ENCODE results near the gene PALLD.
A peak's percentile ranks its signal among the peaks of the same experiment; 100 is the strongest.

PALLD gene

DNA sequence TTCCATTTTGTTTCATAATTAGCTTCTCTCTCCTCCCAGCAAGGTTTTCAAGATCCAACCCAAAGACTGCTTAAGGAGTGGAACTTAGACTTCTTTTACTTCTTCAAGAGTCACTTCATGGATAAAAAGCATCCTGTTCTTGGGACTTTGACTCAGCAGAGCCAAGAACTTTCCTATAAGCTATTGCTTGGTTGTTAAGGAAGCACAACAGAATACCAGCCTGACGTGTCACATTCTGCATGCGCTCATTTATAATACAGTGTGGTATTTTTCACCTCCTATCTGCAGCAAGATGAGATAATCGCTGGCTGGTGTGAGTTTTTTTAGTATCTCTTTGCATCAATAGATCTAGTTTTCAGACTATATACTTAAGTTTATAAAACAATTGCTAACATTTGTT is 152.1 kb downstream of the PALLD start:
- TF ChIP-seq, protein P1, sequence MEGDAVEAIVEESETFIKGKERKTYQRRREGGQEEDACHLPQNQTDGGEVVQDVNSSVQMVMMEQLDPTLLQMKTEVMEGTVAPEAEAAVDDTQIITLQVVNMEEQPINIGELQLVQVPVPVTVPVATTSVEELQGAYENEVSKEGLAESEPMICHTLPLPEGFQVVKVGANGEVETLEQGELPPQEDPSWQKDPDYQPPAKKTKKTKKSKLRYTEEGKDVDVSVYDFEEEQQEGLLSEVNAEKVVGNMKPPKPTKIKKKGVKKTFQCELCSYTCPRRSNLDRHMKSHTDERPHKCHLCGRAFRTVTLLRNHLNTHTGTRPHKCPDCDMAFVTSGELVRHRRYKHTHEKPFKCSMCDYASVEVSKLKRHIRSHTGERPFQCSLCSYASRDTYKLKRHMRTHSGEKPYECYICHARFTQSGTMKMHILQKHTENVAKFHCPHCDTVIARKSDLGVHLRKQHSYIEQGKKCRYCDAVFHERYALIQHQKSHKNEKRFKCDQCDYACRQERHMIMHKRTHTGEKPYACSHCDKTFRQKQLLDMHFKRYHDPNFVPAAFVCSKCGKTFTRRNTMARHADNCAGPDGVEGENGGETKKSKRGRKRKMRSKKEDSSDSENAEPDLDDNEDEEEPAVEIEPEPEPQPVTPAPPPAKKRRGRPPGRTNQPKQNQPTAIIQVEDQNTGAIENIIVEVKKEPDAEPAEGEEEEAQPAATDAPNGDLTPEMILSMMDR (conservative IDR thresholded peaks at IDR 0.05; ENCODE audit: low read depth, low read length), result no peak
- H3K4me3 ChIP-seq (ENCODE audit: low read depth, low read length), result no peak overlapping the region
- DNase-seq (ENCODE audit: low read depth), result peak; percentile 86

DNA sequence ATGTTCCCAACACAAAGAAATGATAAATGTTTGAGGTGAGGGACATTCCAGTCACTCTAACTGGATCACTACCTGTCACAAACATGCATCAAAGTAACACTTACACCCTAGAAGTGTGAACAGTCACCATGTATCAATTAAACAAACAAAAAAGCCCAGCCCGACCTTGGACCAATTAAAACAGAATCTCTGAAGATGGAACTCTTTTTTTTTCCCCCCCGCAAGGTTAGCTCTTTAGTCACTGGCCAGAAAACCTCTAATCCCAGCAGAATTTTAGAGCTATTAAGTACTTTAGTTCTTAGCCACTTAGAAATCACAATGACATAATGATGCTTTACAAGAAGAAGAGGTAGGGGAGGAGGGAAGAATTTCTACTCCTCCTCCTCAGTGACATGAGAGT is 154.5 kb downstream of the PALLD start:
- TF ChIP-seq, protein P1 (conservative IDR thresholded peaks at IDR 0.05; ENCODE audit: low read depth, low read length), result no peak
- H3K4me3 ChIP-seq (ENCODE audit: low read depth, low read length), result no peak overlapping the region
- DNase-seq (ENCODE audit: low read depth), result no peak

GRCh38 chr4:168651864-168652263 is 155.0 kb downstream of the PALLD start:
- TF ChIP-seq, protein P1 (conservative IDR thresholded peaks at IDR 0.05; ENCODE audit: low read depth, low read length), result no peak
- no peak for DNase-seq (ENCODE audit: low read depth)
- no peak overlapping the region for H3K4me3 ChIP-seq (ENCODE audit: low read depth, low read length)

DNA sequence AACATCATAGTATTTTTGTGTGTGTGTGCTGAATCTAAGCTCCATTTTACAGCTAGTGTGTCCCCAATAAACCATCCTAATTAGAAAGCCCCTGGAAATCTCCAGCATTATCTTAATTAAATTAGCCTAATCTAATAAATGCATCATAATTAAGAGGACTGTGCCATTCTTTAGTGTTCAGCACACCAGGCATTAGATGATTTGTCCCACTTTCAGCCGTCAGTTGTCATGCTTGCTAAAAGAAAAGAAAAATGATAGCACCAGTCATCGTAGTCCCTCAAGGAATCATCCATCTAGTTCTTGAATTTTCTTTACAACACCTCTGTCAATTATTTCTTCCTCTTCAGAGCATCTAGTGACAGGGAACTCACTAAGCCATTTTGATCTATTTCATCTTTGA is 155.9 kb downstream of the PALLD start:
- TF ChIP-seq, protein P1 (conservative IDR thresholded peaks at IDR 0.05; ENCODE audit: low read depth, low read length), result no peak
- no peak overlapping the region for H3K4me3 ChIP-seq (ENCODE audit: low read depth, low read length)
- DNase-seq (ENCODE audit: low read depth), result no peak

DNA sequence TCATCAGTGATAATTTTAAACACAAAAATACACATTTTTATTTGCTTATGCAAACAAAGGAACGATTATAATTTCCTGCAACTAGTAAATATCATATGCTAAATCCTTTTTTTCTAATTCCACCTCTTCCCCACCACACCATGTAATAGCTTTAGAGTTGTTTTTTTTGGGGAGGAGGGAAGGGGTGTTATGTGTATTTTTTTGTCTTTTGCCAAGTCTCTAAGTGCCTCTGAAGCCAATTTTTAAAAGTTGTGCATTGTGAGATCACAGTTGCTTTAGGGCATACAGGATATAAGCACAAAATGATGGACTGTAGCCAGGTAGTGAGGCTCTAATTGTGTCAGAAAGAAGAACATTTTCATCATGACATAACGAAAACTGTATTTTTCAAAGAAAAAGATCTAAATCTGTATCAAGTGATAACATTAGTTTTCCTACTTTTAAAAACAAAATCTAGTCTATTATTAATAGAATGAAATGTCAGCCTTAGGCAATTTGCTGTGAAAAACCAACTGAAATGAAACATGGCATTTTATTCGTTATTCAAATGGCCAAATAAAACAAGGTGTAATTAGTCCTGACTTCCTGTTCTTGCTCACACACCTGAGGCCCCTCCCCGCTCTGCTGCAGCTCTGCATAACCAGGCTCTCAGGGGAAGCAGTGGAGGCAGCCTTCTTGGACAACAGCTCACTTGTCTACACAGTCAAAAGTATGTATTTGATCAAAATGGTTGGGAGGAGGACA is 157.4 kb downstream of the PALLD start:
- TF ChIP-seq, protein P1 (conservative IDR thresholded peaks at IDR 0.05; ENCODE audit: low read depth, low read length), result no peak
- no peak overlapping the region for H3K4me3 ChIP-seq (ENCODE audit: low read depth, low read length)
- DNase-seq (ENCODE audit: low read depth), result no peak

DNA sequence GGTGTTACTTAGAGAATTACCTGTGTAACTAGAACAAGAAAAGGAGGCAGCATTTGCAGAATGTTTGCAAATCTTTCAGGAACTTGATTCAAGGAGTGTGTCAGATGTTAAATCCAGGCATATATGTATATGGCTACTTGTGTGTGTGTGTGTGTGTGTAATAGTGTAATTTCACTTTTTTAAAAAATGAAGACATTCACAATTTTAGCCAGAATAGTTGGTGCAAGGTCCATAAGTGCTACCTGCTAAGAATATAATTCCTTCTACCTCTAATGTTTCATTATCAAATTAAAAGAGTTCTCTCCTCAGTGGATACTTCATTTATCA is 158.0 kb downstream of the PALLD start:
- H3K4me3 ChIP-seq (ENCODE audit: low read depth, low read length), result no peak overlapping the region
- TF ChIP-seq, protein P1 (conservative IDR thresholded peaks at IDR 0.05; ENCODE audit: low read depth, low read length), result no peak
- no peak for DNase-seq (ENCODE audit: low read depth)

- TF ChIP-seq, protein P1 (conservative IDR thresholded peaks at IDR 0.05; ENCODE audit: low read depth, low read length), result no peak
- DNase-seq (ENCODE audit: low read depth), result no peak
- H3K4me3 ChIP-seq (ENCODE audit: low read depth, low read length), result no peak overlapping the region
Measured at GRCh38 chr4:168655182-168655581, 158.3 kb downstream of the PALLD start.

Data from choroid plexus epithelial cell (primary cell).